Measurements from ENCODE around the gene DBI. TPM values are rescaled to one million over a fixed set of nuclear protein-coding genes. Genes with fewer than 3 reads are reported as not detected.

Gene DBI
- total RNA-seq, 4 donors from 2014 or later, result 43.0 to 101 (median 80.9) TPM

GRCh38 chr2:119349289-119349688 is 17.5 kb upstream of the DBI start:
- peaks cover 0 to 19% (median 4%) of the 10 kb centered on the region in 3 donors for H3K4me1 ChIP-seq
- no peaks in the 10 kb centered on the region for H3K9me3 ChIP-seq
- H3K27me3 ChIP-seq, result no peaks in the 10 kb centered on the region
- no peak overlapping the region for H3K4me3 ChIP-seq
- 74 to 86% methylated on average over 6 of the region's 6 CpGs for WGBS, 2 donors (ENCODE audit: low coverage in 1 of 2)
- no peak overlapping the region for H3K27ac ChIP-seq
- no peak for ATAC-seq
- H3K36me3 ChIP-seq, result no peaks in the 10 kb centered on the region
- TF ChIP-seq POLR2AphosphoS5 (IDR thresholded peaks at IDR 0.05) (no peak), CTCF (IDR thresholded peaks at IDR 0.05) (no peak), POLR2A (IDR thresholded peaks at IDR 0.05) (no peak), EP300 (IDR thresholded peaks at IDR 0.05) (no peak)

GRCh38 chr2:119350311-119350998 is 16.3 kb upstream of the DBI start:
- Histone ChIP-seq H3K27me3 (no peaks in the 10 kb centered on the region), H3K4me3 (no peak overlapping the region), H3K27ac (no peak overlapping the region), H3K9me3 (no peaks in the 10 kb centered on the region), H3K4me1 (peaks cover 0 to 19% (median 4%) of the 10 kb centered on the region in 3 donors), H3K36me3 (no peaks in the 10 kb centered on the region)
- no peak for ATAC-seq
- WGBS, 2 donors (ENCODE audit: low coverage in 1 of 2), result 73 to 80% methylated on average over 2 to 3 of the region's 4 CpGs
- no peak for TF ChIP-seq CTCF (IDR thresholded peaks at IDR 0.05)
- no peak for TF ChIP-seq EP300 (IDR thresholded peaks at IDR 0.05)
- no peak for TF ChIP-seq POLR2AphosphoS5 (IDR thresholded peaks at IDR 0.05)
- TF ChIP-seq POLR2A (IDR thresholded peaks at IDR 0.05), result no peak

- H3K27ac ChIP-seq, result no peak overlapping the region
- no peak overlapping the region for H3K4me3 ChIP-seq
- H3K9me3 ChIP-seq, result no peaks in the 10 kb centered on the region
- peaks cover 0 to 19% (median 4%) of the 10 kb centered on the region in 3 donors for H3K4me1 ChIP-seq
- ATAC-seq, result no peak
- H3K27me3 ChIP-seq, result no peaks in the 10 kb centered on the region
- H3K36me3 ChIP-seq, result no peaks in the 10 kb centered on the region
- TF ChIP-seq POLR2AphosphoS5 (IDR thresholded peaks at IDR 0.05), result no peak
- TF ChIP-seq POLR2A (IDR thresholded peaks at IDR 0.05), result no peak
- no peak for TF ChIP-seq CTCF (IDR thresholded peaks at IDR 0.05)
- TF ChIP-seq EP300 (IDR thresholded peaks at IDR 0.05), result no peak
These were observed 14.4 kb upstream of the DBI start for GRCh38 chr2:119352357-119352756.

- ATAC-seq, result no peak
- Histone ChIP-seq H3K4me3 (no peak overlapping the region), H3K36me3 (no peaks in the 10 kb centered on the region), H3K27ac (no peak overlapping the region), H3K9me3 (no peaks in the 10 kb centered on the region), H3K27me3 (no peaks in the 10 kb centered on the region), H3K4me1 (peaks cover 3 to 19% (median 4%) of the 10 kb centered on the region in 3 donors)
- WGBS, 2 donors (ENCODE audit: low coverage in 1 of 2), result 87 to 100% methylated on average over 1 of the region's 1 CpG
- no peak for TF ChIP-seq EP300 (IDR thresholded peaks at IDR 0.05)
- no peak for TF ChIP-seq POLR2A (IDR thresholded peaks at IDR 0.05)
- TF ChIP-seq CTCF (IDR thresholded peaks at IDR 0.05), result no peak
- TF ChIP-seq POLR2AphosphoS5 (IDR thresholded peaks at IDR 0.05), result no peak
These were observed 11.9 kb upstream of the DBI start for GRCh38 chr2:119354860-119355259.

- WGBS, 2 donors (ENCODE audit: low coverage in 1 of 2), result 82 to 87% methylated on average over 3 to 6 of the region's 6 CpGs
- no peaks in the 10 kb centered on the region for H3K27me3 ChIP-seq
- no peaks in the 10 kb centered on the region for H3K36me3 ChIP-seq
These were observed 7.0 kb upstream of the DBI start for GRCh38 chr2:119359774-119360173.

More at GRCh38 chr2:119359774-119360173, 7.0 kb upstream of the DBI start:
- Histone ChIP-seq H3K9me3 (no peaks in the 10 kb centered on the region), H3K4me3 (no peak overlapping the region), H3K4me1 (peaks cover 0 to 7% (median 3%) of the 10 kb centered on the region in 3 donors), H3K27ac (no peak overlapping the region)
- no peak for ATAC-seq
- TF ChIP-seq CTCF (IDR thresholded peaks at IDR 0.05) (no peak), EP300 (IDR thresholded peaks at IDR 0.05) (no peak), POLR2AphosphoS5 (IDR thresholded peaks at IDR 0.05) (no peak), POLR2A (IDR thresholded peaks at IDR 0.05) (no peak)
